Progenitor cell of endocrine pancreas (in vitro differentiated cells): ENCODE measurements around the gene SOX13. TPM values are rescaled to one million over a fixed set of nuclear protein-coding genes. Genes with fewer than 3 reads are reported as not detected.
"Not testable (repeated sequence)": the region's sequence is repeated elsewhere in the genome, so short reads cannot be mapped to it uniquely, and the experiment has no call there.

Experiments
- DNase-seq: peaks from one replicate; pipeline ENCODE4 v3.0.0; 2021; ENCODE audit warnings: low spot score; ENCODE audit not compliant: unreplicated experiment
- H3K27ac Mint-ChIP-seq: 2 replicates; pipeline ENCODE4 v1.8.0; 2021; ENCODE audit warnings: mild to moderate bottlenecking, moderate library complexity, mixed read lengths
- H3K27me3 Mint-ChIP-seq: 2 replicates; pipeline ENCODE4 v1.8.0; 2021; ENCODE audit warnings: mixed read lengths
- H3K36me3 Mint-ChIP-seq: 2 replicates; pipeline ENCODE4 v1.8.0; 2022; ENCODE audit warnings: mixed read lengths; ENCODE audit not compliant: insufficient read depth
- H3K4me1 Mint-ChIP-seq: 2 replicates; pipeline ENCODE4 v1.8.0; 2021; ENCODE audit warnings: low read depth, mixed read lengths
- H3K4me3 Mint-ChIP-seq: 2 replicates; pipeline ENCODE4 v1.8.0; 2021; ENCODE audit warnings: low read depth, mild to moderate bottlenecking, moderate library complexity, mixed read lengths
- H3K9me3 Mint-ChIP-seq: 2 replicates; pipeline ENCODE4 v1.8.0; 2021; ENCODE audit warnings: low read depth, mixed read lengths
- CTCF ChIP-seq: fragments of 200-600 bp; sonication (generic); IDR thresholded peaks from one replicate; pipeline ENCODE4 v1.5.0; 2021; ENCODE audit warnings: antibody characterized with exemption, mild to moderate bottlenecking; ENCODE audit not compliant: unreplicated experiment
- total RNA-seq: library from RNA; stranded (reverse); gene quantifications from 2 replicates; pipeline ENCODE4 v1.2.1, GENCODE V29; 2021

The SOX13 gene
- total RNA-seq, 1 donor from 2014 or later = 61.6 TPM

GRCh38 chr1:204094856-204095634 is 22.1 kb downstream of the SOX13 start:
- H3K4me1 Mint-ChIP-seq = peaks cover 57% of the 10 kb centered on the region
- DNase-seq = no peak
- H3K4me3 Mint-ChIP-seq = no peak overlapping the region
- no peak for TF ChIP-seq CTCF
- H3K9me3 Mint-ChIP-seq = no peaks in the 10 kb centered on the region
- H3K27me3 Mint-ChIP-seq = no peaks in the 10 kb centered on the region
- H3K36me3 Mint-ChIP-seq = no peaks in the 10 kb centered on the region
- peak overlapping the region; percentile 96 for H3K27ac Mint-ChIP-seq

- H3K9me3 Mint-ChIP-seq = no peaks in the 10 kb centered on the region
- no peaks in the 10 kb centered on the region for H3K36me3 Mint-ChIP-seq
- no peaks in the 10 kb centered on the region for H3K27me3 Mint-ChIP-seq
- TF ChIP-seq CTCF = no peak
- no peak for DNase-seq
- peak overlapping the region; percentile 3 for H3K27ac Mint-ChIP-seq
- peaks cover 51% of the 10 kb centered on the region for H3K4me1 Mint-ChIP-seq
- no peak overlapping the region for H3K4me3 Mint-ChIP-seq
Observed at GRCh38 chr1:204096931-204097330, 24.0 kb downstream of the SOX13 start.

GRCh38 chr1:204098683-204099082 is 25.8 kb downstream of the SOX13 start:
- no peaks in the 10 kb centered on the region for H3K27me3 Mint-ChIP-seq
- H3K36me3 Mint-ChIP-seq = no peaks in the 10 kb centered on the region
- no peak for DNase-seq
- H3K4me1 Mint-ChIP-seq = peaks cover 49% of the 10 kb centered on the region
- peak overlapping the region; percentile 33 for H3K27ac Mint-ChIP-seq
- no peaks in the 10 kb centered on the region for H3K9me3 Mint-ChIP-seq
- no peak for TF ChIP-seq CTCF
- no peak overlapping the region for H3K4me3 Mint-ChIP-seq

GRCh38 chr1:204099754-204100153 is 26.8 kb downstream of the SOX13 start:
- DNase-seq, H3K27me3 Mint-ChIP-seq, H3K4me3 Mint-ChIP-seq, H3K9me3 Mint-ChIP-seq, H3K36me3 Mint-ChIP-seq, H3K27ac Mint-ChIP-seq: not testable (repeated sequence)
- H3K4me1 Mint-ChIP-seq = peaks cover 41% of the 10 kb centered on the region

- Mint-ChIP-seq H3K9me3 (no peaks in the 10 kb centered on the region), H3K27ac (peak overlapping the region; percentile 85), H3K36me3 (no peaks in the 10 kb centered on the region), H3K27me3 (no peaks in the 10 kb centered on the region), H3K4me3 (peak overlapping the region; percentile 19), H3K4me1 (peaks cover 25% of the 10 kb centered on the region)
- no peak for TF ChIP-seq CTCF
- no peak for DNase-seq
Observed at GRCh38 chr1:204102029-204102611, 29.2 kb downstream of the SOX13 start.
